GM18858 (cell line): ENCODE data around the gene ACO1.

ENCODE experiments used
- ATAC-seq: cut with Tn5 transposase; IDR thresholded peaks from one replicate; pipeline ENCODE4 v1.9.1; 2021; ENCODE audit not compliant: unreplicated experiment

Gene ACO1

GRCh38 chr9:32382565-32383320, 1.7 kb upstream of the ACO1 start:
- no peak for ATAC-seq

- no peak for ATAC-seq
Observed at GRCh38 chr9:32384002-32384363, 460 bp upstream of the ACO1 start.

GRCh38 chr9:32385152-32385884, 875 bp downstream of the ACO1 start:
- ATAC-seq, result no peak

- no peak for ATAC-seq
Observed at GRCh38 chr9:32385885-32386283, 1.4 kb downstream of the ACO1 start.

- no peak for ATAC-seq
Observed at GRCh38 chr9:32387256-32387655, 2.8 kb downstream of the ACO1 start.

- no peak for ATAC-seq
Observed at GRCh38 chr9:32389365-32389764, 4.9 kb downstream of the ACO1 start.

- no peak for ATAC-seq
Observed at GRCh38 chr9:32393911-32394310, 9.5 kb downstream of the ACO1 start.

- ATAC-seq, result no peak
Observed at GRCh38 chr9:32394381-32395049, 10.1 kb downstream of the ACO1 start.

- no peak for ATAC-seq
Observed at GRCh38 chr9:32395510-32396216, 11.2 kb downstream of the ACO1 start.

- ATAC-seq, result no peak
Observed at GRCh38 chr9:32398207-32398606, 13.8 kb downstream of the ACO1 start.

GRCh38 chr9:32399110-32399815, 14.8 kb downstream of the ACO1 start:
- no peak for ATAC-seq

- ATAC-seq, result no peak
Observed at GRCh38 chr9:32401488-32401887, 17.0 kb downstream of the ACO1 start.

- ATAC-seq, result no peak
Observed at GRCh38 chr9:32403567-32404260, 19.3 kb downstream of the ACO1 start.

- ATAC-seq, result no peak
Observed at GRCh38 chr9:32404402-32404801, 20.0 kb downstream of the ACO1 start.

GRCh38 chr9:32404856-32405255, 20.4 kb downstream of the ACO1 start:
- ATAC-seq, result no peak

- ATAC-seq, result no peak
Observed at GRCh38 chr9:32405506-32405905, 21.1 kb downstream of the ACO1 start.

GRCh38 chr9:32406046-32406445, 21.6 kb downstream of the ACO1 start:
- no peak for ATAC-seq

GRCh38 chr9:32411753-32412152, 27.3 kb downstream of the ACO1 start:
- ATAC-seq, result no peak

GRCh38 chr9:32412440-32412839, 28.0 kb downstream of the ACO1 start:
- ATAC-seq, result no peak

- ATAC-seq, result no peak
Observed at GRCh38 chr9:32413424-32413823, 29.0 kb downstream of the ACO1 start.
